ENCODE data around the gene NMRAL1. TPM values are rescaled to one million over a fixed set of nuclear protein-coding genes. Genes with fewer than 3 reads are reported as not detected.

The NMRAL1 gene
- total RNA-seq, 1 donor from 2014 or later: 25.1 TPM

DNA sequence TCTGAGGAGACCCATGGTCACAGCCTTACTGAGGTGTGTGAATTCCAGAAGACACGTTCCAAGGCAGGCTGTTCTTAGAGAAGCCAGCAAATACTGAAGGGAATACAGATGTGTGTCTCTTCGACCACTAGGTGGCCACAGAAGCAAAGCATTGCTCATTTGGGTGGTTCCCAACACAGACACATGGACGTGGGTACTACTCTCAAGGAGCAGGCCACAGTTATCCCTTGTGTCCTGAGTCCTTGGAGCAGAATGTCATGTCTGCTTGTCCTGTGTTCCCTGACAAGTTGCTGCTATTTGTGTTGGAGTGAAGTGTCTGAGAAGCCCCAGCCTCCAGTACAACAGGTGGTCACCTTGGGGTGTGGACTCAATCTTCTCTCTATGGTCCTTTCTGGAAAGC is 32.0 kb upstream of the NMRAL1 start:
- intact Hi-C loops (cut with micrococcal nuclease): loop anchor here (1.0 to 5.0 kb wide), 8 partner anchors 9 to 261 kb away; partner anchors contain the start of genes CDIP1, DNAJA3 and ZNF500

DNA sequence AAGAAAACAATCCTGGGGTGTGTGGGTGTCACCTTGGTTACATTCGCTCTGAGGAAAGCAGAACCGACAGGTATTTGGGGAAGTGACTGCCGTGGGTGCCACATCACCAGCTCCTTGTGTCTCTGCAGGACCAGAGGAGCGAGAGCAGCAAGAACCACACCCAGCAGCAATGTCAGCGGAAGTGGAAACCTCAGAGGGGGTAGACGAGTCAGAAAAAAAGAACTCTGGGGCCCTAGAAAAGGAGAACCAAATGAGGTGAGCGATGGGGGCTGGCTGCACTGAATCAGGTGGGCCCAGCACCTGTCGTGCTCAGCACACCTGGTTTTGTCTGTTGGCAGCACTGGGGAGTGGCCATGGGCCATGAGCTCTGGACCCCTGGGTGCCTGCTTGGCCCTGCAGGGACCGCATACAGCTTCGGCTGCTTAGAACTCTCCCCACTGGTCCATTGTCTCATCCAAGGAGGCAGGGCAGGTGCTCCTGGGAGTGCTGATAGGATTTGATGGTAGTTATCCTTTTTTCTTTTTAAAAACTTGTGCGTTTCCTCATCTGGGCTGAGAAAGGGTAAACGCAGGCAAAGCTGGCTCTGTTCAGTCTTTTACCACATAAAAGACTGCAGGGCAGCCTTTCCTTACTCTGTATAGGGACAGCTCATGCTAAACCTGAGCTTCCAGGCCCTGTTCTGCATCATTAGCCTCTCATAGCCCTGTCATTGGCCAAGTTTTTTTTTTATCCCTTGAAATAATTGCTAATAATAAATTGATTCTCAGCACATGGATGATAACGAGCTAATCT is 31.1 kb upstream of the NMRAL1 start:
- intact Hi-C loops (cut with micrococcal nuclease): loop anchor here (1.0 to 5.0 kb wide), 12 partner anchors 10 to 262 kb away; partner anchors contain the start of genes CDIP1, DNAJA3, HMOX2 and MGRN1

DNA sequence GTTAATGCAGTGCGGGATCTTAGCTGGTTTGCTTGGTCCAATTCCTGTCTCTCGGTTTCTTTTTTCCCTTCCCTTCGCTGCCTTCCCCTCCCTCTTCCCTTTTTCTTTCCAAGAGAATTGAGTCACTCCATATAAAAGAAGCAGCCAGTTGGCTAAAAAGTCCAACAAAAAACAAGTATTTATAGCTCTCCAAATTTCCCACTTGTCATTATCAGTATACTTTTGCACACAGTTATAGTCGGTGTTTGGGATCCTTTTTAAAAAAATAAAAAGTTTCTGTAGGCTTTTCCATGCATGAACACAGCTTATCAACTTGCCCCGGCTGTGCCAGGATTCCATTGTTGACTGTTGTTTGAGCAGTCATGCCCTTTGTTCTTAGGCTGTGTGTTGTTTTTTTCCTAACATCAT is 26.6 kb upstream of the NMRAL1 start:
- intact Hi-C loops (cut with micrococcal nuclease): no loop called here

DNA sequence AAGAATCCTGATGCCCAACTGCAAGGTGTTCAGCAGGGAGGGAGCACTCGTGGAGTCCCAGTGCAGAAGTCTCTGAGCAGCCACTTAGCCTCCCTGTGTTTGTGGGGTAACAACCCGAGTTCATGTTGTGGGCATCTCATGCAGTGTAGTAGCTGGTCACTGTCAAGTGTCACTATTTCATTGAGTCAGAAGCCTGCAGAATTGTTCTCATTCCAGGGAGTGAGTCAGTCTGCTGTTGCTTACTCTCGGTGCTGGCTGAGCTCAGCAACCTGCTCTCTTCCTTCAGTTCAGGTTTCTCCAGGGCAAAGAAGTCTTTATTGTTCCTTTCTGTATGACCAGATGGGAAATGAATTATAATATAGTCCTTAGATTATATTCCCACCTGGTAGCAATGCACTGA is 25.8 kb upstream of the NMRAL1 start:
- intact Hi-C loops (cut with micrococcal nuclease): no loop called here

DNA sequence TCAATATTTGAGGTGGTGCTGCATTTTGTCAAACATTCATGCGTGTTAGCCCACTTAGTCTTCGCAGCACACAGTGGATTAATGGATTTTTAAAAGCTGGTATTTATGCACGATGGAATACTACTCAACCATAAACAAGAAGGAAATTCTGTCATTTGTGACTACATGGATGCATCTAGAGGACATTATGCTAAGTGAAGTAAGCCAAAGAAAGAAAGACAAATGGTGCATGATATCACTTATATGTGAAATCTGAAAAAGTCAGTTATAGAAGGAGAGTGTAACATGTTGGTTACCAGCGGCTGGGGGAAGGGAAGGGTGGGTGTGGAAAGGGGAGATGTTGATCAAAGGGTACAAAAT is 24.8 kb upstream of the NMRAL1 start:
- intact Hi-C loops (cut with micrococcal nuclease): no loop called here

DNA sequence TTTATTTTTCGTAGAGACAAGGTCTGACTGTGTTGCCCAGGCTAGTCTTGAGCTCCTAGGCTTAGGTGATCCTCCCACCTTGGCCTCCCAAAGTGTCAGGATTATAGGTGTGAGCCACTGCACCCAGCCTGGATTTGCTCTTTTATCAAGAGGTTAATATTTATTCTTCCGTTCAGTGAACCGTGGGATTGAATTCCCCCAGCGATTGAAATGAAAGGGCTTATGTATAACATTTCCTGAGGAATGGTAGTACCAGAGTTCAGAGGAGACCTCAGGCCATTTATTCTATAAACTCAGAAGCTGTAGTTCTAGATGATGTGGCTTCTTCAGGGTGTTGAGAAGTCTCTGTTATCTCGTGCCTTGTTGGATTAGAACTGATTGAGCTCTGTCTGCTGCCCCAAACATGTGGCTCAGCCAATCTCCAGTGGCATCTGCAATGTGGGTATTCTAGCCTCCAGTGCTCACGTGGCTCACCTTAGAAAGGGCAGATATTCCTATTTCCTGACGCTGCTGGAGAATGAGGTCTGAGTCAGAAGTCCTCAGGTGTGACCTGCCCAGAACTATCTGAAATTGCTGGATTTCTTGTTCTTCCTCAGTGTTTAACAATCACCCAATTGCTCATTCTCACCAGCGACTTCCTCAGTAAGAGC is 24.2 kb upstream of the NMRAL1 start:
- intact Hi-C loops (cut with micrococcal nuclease): no loop called here

DNA sequence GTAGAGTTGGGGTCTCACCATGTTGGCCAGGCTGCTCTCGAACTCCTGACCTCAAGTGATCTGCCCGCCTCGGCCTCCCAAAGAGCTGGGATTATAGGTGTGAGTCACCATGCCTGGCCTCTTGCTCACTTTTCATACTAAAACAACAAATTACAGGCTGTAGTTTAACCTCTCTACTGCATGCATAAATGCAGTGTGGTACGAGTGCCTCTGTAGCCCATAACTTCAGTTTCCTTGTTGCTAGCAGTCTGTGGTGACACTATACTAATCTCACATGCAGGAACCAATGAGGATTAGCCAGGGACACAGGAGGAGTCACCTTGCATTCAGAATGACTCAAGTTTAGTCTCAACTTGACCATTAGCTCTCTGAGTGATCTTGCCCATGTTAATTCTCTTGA is 21.9 kb upstream of the NMRAL1 start:
- intact Hi-C loops (cut with micrococcal nuclease): no loop called here

DNA sequence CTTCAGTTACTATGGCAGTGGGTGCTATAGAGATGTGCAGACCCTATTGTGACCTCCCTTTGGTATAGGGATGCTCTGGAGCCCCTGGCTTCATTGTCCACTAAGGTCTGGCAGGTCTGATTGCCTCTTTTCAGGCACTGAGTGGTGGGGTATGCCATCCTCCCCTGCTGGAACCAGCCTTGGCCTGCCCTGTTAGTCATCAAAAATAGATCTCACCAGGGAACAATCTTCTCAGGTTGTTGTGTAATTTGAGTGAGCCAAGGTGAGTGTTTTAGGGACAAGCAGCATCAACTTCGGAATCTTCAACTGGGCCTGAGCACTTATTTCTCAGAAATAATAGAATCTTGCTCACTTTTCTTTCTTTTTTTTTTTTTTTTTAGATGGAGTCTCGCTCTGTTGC is 21.3 kb upstream of the NMRAL1 start:
- intact Hi-C loops (cut with micrococcal nuclease): no loop called here

DNA sequence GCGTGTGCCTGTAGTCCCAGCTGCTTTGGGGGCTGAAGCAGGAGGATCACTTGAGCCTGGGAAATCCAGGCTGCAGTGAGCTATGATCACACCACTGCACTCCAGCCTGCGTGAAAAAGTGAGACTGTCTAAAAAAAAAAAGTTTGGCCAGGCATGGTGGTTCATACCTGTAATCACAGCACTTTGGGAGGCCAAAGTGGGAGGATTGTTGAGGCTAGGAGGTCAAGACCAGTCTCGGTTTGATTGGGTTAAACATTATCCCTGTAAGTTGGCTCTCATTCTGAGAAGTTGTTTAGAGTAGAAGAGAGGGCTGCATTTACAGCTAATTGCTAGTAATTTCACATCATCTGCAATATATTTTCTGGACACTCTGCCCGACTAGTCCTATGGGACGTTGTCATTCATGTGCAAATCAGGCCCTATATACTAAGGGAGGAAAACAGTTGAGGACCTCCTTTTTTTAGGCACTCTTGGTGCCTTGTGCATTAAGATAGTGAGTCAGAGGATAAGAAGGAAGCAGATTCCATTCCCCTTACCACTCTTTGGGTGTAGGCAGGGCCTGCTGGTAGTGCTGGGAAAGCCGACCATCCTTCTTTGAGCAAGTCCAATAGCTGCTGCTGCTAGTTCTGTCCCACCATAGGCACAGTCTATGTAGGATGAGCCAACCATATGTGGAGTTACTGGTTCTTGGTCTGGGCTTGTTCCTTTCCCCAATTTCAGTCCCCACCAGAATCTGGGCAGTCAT is 20.5 kb upstream of the NMRAL1 start:
- intact Hi-C loops (cut with micrococcal nuclease): no loop called here

DNA sequence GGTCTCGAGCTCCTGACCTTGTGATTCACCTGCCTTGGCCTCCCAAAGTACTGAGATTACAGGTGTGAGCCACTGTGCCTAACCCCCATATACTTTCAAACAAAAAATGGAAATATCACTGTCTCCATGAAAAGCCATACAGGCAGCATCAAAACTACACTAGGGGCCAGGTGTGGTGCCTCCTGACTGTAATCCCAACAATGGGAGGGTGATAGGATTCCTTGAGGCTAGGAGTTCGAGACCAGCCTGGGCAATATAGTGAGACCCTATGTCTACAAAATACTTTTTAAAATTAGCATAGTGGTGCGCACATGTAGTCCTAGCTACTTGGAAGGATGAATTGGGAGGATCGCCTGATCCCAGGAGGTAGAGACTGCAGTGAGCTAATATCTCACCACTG is 17.5 kb upstream of the NMRAL1 start:
- intact Hi-C loops (cut with micrococcal nuclease): no loop called here

DNA sequence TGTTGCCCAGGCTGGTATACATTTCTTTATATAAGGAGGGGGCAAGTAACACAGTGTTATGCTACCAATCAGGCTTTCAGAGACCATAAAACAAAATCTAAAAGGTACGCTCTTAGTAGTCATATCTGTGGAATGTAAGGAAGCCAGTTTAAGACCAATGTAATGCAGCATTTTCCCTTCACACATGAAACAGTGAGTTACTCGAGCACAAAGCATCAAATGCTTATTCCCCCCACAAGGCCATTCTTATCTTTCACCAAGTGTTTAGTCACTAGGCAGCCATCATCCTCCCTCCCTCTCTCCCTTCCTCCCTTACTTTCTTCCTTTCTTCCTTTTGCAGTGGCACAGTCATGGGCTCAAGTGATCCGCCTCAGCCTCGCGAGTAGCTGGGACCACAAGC is 14.6 kb upstream of the NMRAL1 start:
- intact Hi-C loops (cut with micrococcal nuclease): no loop called here

DNA sequence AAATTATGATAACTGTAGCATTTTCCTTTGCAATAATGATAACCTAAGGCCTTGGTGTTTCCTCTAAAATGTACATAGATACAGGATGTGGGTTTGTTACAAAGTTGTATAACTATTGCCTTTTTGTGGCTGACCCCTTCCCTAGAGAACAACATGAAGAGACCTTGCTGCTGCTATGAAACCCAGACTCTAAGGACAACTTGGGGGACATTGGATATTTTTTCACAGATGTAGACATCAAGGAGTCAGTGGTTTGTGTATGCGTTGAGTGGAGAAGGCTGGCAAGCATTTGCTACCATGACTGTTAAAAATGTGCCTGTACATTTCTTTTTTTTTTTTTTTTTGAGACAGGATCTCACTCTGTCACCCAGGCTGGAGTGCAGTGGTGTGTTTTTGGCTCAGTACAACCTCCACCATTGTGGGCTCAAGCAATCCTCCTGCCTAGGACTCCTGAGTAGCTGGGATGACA is 14.1 kb upstream of the NMRAL1 start:
- intact Hi-C loops (cut with micrococcal nuclease): loop anchor here (1.0 kb wide), 2 partner anchors 12 to 17 kb away; partner anchors contain the start of gene HMOX2

DNA sequence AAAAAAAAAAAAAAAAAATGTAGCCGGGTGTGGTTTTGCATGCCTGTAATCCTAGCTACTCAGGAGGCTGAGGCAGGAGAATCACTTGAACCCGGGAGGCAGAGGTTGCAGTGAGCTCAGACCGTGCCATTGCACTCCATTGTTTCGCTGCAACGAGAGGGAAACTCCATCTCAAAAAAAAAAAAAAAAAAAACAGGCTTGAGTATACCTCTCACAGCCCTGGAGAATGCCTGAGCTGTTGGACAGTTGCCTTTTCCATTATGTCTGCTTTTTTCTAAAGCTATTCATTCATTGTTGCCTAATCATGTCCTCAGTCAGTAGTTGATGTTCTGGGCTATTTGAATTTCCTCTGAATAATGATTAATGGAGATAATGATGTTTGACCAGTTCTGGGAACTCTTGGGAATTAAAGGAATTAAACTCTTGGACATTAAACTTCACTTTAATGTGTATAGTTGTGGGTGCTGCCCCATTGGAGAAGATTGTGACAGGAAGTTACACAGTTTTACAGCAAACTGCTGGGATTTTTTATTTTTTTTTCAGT is 13.6 kb upstream of the NMRAL1 start:
- intact Hi-C loops (cut with micrococcal nuclease): loop anchor here (1.0 kb wide), 2 partner anchors 12 to 17 kb away; partner anchors contain the start of gene HMOX2

DNA sequence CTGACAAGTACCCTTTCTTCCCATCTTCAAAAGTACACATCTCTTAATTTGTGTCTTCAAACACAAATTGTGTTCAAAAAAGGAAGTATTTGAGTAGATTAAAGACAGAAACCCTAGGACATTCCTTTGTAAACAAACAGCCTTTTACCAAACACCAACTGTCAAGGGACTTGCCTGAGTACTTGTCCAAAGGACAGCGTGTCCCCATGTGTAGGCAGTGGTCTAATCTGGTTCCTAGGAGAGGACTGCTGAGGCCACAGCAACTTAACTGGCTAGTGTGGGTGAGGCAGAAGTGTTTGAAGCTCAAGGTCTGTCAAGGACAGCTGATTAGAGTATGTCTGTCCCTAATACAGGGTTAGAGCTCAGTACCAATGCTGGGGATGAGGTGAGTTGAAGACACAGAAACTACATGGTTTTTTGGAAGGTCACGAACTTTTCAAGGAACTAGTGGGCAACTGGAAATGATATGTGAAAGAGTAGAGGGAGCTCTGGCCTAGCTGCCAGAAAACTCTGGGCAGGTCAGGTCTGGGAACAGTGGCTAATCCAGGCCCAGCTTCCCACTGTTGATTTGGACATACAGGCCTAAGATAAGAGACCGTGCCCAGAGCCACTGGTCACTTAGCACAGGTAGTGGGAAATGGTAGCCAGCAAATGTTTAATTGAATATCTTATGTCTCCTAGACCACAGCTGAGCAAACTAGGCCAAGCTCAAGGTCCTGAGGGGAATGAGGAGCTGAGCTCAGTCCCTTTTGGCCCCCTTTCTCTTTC is 11.9 kb upstream of the NMRAL1 start:
- intact Hi-C loops (cut with micrococcal nuclease): no loop called here

DNA sequence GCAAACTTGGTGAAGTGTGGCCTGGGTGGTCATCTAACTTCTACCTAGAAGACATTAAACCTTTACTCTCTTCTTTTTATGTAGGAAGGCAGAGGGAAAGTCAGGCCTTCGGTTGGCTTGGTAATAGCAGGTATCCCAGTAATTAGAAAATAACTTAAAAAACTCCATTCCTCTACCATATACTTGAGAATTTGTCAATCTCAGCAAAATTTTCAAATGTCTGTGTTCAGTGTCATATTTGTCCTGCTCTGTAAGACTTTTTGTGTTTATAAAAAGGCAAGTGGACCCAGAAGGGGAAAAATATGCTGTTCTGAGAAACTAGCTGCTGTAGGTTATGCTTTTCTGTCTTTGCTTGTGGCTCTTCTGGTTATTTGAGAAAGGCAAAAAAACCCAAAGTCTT is 7.5 kb upstream of the NMRAL1 start:
- intact Hi-C loops (cut with micrococcal nuclease): no loop called here

DNA sequence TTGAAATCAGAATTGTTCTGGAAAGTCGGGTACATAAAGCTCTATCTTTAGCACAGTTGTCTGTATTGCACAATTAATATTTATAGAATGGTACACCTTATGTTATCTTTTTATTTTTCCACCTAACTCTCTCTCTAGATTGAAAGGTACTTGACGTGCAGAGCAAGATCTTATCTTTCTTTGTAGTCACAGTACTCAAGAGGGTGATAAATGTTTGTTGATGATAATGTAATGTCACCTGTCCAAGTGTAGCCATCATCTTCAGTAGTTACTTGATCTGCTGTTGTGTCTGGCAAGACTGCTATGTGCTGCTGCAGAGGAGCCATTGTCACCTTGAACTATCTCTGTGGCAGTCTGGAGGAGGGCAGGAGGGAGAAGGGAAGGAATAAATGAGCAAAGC is 7.1 kb upstream of the NMRAL1 start:
- intact Hi-C loops (cut with micrococcal nuclease): no loop called here

DNA sequence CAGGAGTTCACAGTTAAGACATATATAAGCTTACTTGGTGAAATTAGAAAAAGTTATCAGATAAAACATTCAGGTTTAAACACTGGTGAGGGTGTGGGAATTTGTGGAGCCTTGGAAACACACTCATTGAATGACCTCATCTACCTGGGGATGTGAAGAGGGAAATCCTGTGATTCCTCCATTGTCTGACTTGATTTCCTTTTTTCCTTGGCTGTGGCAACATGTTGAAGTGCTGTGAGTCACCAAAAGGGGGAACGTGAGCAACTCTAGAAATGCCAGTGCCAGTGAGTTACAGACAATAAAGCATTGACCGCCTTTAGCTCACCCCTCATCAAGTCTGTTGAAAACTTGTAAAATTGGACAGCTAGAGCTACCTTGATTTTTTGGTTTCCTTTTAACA is 3.5 kb upstream of the NMRAL1 start:
- intact Hi-C loops (cut with micrococcal nuclease): loop anchor here (1.0 to 5.0 kb wide), 6 partner anchors 39 to 481 kb away; partner anchors contain the start of genes MGRN1, SEC14L5, TFAP4 and ZNF500

DNA sequence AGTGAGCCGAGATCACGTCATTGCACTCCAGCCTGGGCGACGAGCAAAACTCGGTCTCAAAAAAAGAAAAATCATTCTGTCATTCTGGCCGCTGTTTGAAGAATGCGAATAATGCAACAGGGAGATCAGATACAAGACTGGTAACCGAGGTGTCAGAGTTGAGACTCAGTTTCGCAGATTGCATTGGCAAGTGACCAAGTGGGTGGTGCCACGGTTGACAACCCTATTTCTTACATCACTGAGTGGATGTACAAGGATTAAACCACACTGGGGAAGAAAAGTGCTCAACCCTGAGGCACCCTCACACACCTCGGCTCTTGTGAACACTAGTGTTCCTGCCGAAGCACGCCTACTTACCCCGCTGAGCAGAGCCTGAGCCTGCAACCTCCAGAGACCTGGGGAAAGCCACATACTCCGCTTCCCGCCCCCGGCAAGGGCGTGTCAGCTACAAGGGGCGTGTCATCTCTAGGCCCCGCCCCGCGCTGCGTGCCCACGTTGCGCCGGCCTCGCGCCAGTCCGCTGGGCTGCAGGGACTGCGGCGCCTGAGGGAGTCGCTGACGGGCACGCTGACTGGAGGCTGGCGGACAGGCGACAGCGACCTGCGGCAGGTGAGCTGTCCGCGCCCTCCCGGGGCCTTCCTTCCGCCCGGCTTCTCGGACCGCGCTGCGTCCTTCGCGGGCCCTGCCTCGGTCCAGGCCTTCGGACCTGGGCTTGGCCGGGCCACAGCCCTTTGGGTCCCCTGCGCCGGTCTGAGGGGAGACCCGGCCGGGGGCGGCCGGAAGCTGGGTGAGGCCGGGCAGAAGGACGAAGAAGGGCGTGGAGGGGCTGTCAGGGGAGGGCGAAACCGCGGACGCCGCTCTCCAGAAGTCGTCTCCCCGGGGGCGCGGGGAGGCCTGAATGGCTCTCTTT is 1.7 kb upstream of the NMRAL1 start, which contains the start of gene HMOX2:
TSS of gene HMOX2 (plus strand) at position 519 of the 909 bp plus-strand sequence. CDS start 29,127 bp downstream, outside the sequence.
- intact Hi-C loops (cut with micrococcal nuclease): loop anchor here (1.0 to 5.0 kb wide), 15 partner anchors 12 to 483 kb away; partner anchors contain the start of genes ANKS3, CDIP1, DNAAF8 and DNAJA3

DNA sequence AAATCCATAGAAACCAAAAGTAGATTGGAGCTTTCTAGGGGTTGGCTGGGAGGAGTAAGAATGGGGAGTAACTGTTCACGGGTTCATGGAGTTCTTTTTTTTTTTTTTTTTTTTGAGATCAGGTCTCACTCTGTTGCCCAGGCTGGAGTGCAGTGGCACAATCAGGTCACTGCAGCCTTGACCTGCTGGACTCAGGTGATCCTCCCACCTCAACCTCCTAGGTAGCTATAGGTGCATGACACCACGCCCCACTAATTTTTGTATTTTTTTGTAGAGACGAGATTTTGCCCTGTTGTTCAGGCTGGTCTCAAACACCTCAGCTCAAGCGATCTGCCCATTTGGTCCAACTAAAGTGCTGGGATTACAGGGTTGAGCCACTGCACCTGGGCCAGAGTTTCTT is 1.5 kb downstream of the NMRAL1 start:
- intact Hi-C loops (cut with micrococcal nuclease): no loop called here
